ENCODE measurements around the gene MRPL37.

DNA sequence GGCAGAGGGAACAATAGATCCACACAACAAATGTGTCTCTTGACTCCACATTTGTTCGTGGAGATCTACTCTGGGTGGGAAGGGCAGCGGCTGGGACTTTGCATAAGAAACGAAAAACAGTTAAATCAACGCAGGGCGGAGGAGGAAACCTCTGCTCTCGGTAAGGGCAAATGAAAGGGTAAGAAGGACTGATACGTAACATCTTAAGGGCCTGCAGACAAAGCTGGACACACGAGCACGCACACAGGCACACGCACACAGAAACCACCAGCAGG lies 57.3 kb downstream of the MRPL37 start:
- TF ChIP-seq, protein P1, sequence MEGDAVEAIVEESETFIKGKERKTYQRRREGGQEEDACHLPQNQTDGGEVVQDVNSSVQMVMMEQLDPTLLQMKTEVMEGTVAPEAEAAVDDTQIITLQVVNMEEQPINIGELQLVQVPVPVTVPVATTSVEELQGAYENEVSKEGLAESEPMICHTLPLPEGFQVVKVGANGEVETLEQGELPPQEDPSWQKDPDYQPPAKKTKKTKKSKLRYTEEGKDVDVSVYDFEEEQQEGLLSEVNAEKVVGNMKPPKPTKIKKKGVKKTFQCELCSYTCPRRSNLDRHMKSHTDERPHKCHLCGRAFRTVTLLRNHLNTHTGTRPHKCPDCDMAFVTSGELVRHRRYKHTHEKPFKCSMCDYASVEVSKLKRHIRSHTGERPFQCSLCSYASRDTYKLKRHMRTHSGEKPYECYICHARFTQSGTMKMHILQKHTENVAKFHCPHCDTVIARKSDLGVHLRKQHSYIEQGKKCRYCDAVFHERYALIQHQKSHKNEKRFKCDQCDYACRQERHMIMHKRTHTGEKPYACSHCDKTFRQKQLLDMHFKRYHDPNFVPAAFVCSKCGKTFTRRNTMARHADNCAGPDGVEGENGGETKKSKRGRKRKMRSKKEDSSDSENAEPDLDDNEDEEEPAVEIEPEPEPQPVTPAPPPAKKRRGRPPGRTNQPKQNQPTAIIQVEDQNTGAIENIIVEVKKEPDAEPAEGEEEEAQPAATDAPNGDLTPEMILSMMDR (conservative IDR thresholded peaks at IDR 0.05; ENCODE audit: low read length): no peak
- no peak for TF ChIP-seq EZH2phosphoT487 (IDR thresholded peaks at IDR 0.05; ENCODE audit: borderline replicate concordance)

Data from Loucy (cell line).